ENCODE results near the gene AUTS2.

AUTS2 gene

DNA sequence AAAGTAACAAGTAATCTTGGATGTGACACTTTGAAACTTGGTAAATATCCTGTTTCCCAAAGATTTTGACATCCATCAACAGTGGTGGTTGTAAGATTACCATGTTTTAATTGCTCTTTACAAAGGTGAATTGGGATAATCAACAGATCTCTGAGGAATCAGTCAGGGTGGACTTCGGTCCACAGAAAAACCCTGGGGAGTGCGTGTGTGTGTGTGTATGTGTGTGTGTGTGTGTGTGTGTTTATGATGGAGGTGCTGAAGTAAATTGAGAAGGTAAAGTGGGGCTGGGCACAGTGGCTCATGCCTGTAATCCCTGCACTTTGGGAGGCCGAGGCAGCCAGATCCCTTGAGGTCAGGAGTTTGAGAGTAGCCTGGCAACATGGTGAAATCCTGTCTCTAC is 12.0 kb upstream of the AUTS2 start:
- H3K9ac ChIP-seq (ENCODE audit: low read depth in 1 of 2, low read length in 2 of 2) = no peak overlapping the region
- no peak overlapping the region for H3K4me3 ChIP-seq (ENCODE audit: low read depth in 1 of 2, low read length in 2 of 2)
- H3K9me3 ChIP-seq (ENCODE audit: control insufficient read depth in 1 of 2, low read length in 2 of 2) = no peaks in the 10 kb centered on the region
- H3K4me1 ChIP-seq (ENCODE audit: control insufficient read depth in 1 of 2, insufficient read depth in 2 of 2, low read length in 2 of 2) = no peaks in the 10 kb centered on the region
- H3K27me3 ChIP-seq (ENCODE audit: control insufficient read depth in 1 of 2, insufficient read depth in 2 of 2, low read length in 2 of 2) = no peaks in the 10 kb centered on the region
- no peak overlapping the region for H3K27ac ChIP-seq (ENCODE audit: low read depth, low read length)
- no peaks in the 10 kb centered on the region for H3K36me3 ChIP-seq (ENCODE audit: control insufficient read depth in 1 of 2, insufficient read depth in 2 of 2, low read length in 2 of 2)

DNA sequence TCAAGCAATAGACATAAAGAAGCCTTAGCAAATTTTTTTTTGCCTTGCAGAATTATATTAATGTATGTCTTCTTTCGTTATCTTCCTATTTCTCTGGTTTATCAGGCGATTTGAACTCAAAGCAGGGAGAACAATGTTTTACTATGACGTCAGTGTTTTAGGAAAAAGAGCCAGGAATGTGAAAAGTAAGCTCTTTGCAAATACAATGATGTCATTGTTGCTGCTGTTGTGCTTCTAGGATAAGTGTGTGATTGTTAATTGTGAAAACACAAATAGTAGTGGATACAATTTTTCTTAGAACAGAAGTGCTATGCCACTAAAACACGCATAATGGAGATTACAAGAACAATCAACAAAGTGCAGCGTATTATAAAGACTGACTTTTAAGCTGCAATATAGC is 9.5 kb upstream of the AUTS2 start:
- Histone ChIP-seq H3K36me3 (ENCODE audit: control insufficient read depth in 1 of 2, insufficient read depth in 2 of 2, low read length in 2 of 2) (no peaks in the 10 kb centered on the region), H3K27ac (ENCODE audit: low read depth, low read length) (no peak overlapping the region), H3K9ac (ENCODE audit: low read depth in 1 of 2, low read length in 2 of 2) (no peak overlapping the region), H3K27me3 (ENCODE audit: control insufficient read depth in 1 of 2, insufficient read depth in 2 of 2, low read length in 2 of 2) (no peaks in the 10 kb centered on the region), H3K4me3 (ENCODE audit: low read depth in 1 of 2, low read length in 2 of 2) (no peak overlapping the region), H3K9me3 (ENCODE audit: control insufficient read depth in 1 of 2, low read length in 2 of 2) (no peaks in the 10 kb centered on the region), H3K4me1 (ENCODE audit: control insufficient read depth in 1 of 2, insufficient read depth in 2 of 2, low read length in 2 of 2) (no peaks in the 10 kb centered on the region)

DNA sequence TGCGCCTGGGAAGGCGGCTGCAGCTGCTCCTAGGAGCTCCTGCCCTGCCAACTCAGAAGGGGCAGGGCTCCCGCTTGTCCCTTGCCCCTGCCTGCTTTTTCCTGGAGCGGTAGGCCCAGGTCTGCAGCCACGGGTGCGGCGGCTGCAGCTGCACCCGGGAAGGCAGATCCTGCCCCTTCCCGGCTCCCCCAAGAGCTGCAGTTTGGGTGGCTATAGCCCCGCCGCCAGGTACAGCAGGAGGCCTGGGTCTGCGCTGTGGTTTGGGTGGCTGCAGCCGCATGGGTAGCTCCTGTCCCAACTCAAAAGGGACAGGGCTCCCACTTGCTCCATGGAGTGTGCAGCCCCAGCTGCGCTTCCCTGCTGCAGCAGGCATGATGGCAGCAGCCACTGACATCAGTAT is 6.5 kb upstream of the AUTS2 start:
- no peak overlapping the region for H3K9ac ChIP-seq (ENCODE audit: low read depth in 1 of 2, low read length in 2 of 2)
- peaks cover 0 to 4% of the 10 kb centered on the region in 2 donors for H3K27me3 ChIP-seq (ENCODE audit: control insufficient read depth in 1 of 2, insufficient read depth in 2 of 2, low read length in 2 of 2)
- no peaks in the 10 kb centered on the region for H3K9me3 ChIP-seq (ENCODE audit: control insufficient read depth in 1 of 2, low read length in 2 of 2)
- no peak overlapping the region for H3K4me3 ChIP-seq (ENCODE audit: low read depth in 1 of 2, low read length in 2 of 2)
- no peak overlapping the region for H3K27ac ChIP-seq (ENCODE audit: low read depth, low read length)
- no peaks in the 10 kb centered on the region for H3K4me1 ChIP-seq (ENCODE audit: control insufficient read depth in 1 of 2, insufficient read depth in 2 of 2, low read length in 2 of 2)
- H3K36me3 ChIP-seq (ENCODE audit: control insufficient read depth in 1 of 2, insufficient read depth in 2 of 2, low read length in 2 of 2) = no peaks in the 10 kb centered on the region

DNA sequence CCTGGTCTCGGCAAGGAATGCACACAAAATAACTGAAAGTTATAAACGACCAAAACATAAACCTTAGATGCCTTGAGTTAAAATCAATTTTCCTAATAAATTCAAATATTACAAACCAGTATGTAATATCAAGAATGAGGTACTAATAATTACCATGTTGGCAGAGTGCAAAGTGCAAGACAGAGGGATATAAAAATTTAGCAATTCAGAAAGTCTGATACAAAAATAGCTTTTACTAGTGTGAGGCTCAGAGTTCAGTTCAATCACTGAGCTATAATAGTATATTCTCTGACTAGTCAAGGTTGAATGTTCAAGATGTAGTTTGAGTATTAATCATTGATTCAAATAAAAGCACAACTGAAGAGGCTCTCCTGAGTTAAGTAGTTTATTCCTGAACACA is 4.8 kb upstream of the AUTS2 start:
- Histone ChIP-seq H3K27ac (ENCODE audit: low read depth, low read length) (no peak overlapping the region), H3K36me3 (ENCODE audit: control insufficient read depth in 1 of 2, insufficient read depth in 2 of 2, low read length in 2 of 2) (no peaks in the 10 kb centered on the region), H3K4me1 (ENCODE audit: control insufficient read depth in 1 of 2, insufficient read depth in 2 of 2, low read length in 2 of 2) (no peaks in the 10 kb centered on the region), H3K4me3 (ENCODE audit: low read depth in 1 of 2, low read length in 2 of 2) (no peak overlapping the region), H3K27me3 (ENCODE audit: control insufficient read depth in 1 of 2, insufficient read depth in 2 of 2, low read length in 2 of 2) (peaks cover 0 to 8% of the 10 kb centered on the region in 2 donors), H3K9ac (ENCODE audit: low read depth in 1 of 2, low read length in 2 of 2) (no peak overlapping the region), H3K9me3 (ENCODE audit: control insufficient read depth in 1 of 2, low read length in 2 of 2) (no peaks in the 10 kb centered on the region)

DNA sequence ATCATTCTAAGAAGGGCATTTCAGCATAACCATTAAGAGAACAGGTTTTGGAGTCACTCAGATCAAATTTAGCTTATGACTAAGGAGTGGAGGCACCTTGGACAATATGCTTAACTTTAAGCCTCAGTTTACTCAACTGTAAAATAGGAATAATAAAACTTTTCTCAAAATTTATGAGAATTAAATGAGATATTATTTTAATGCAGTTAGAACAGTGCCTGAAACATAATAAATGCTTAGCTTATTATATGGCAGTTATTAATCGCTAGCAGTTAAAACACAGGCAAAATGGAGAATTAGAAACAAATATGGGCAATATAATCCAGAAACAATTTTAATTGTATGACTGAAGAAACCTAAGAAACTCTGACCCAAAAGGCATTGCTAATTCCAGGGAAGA is 2.9 kb upstream of the AUTS2 start:
- Histone ChIP-seq H3K27ac (ENCODE audit: low read depth, low read length) (no peak overlapping the region), H3K4me3 (ENCODE audit: low read depth in 1 of 2, low read length in 2 of 2) (no peak overlapping the region), H3K4me1 (ENCODE audit: control insufficient read depth in 1 of 2, insufficient read depth in 2 of 2, low read length in 2 of 2) (peaks cover 7 to 9% of the 10 kb centered on the region in 2 donors), H3K27me3 (ENCODE audit: control insufficient read depth in 1 of 2, insufficient read depth in 2 of 2, low read length in 2 of 2) (peaks cover 5 to 18% of the 10 kb centered on the region in 2 donors), H3K9me3 (ENCODE audit: control insufficient read depth in 1 of 2, low read length in 2 of 2) (no peaks in the 10 kb centered on the region), H3K9ac (ENCODE audit: low read depth in 1 of 2, low read length in 2 of 2) (no peak overlapping the region), H3K36me3 (ENCODE audit: control insufficient read depth in 1 of 2, insufficient read depth in 2 of 2, low read length in 2 of 2) (no peaks in the 10 kb centered on the region)

DNA sequence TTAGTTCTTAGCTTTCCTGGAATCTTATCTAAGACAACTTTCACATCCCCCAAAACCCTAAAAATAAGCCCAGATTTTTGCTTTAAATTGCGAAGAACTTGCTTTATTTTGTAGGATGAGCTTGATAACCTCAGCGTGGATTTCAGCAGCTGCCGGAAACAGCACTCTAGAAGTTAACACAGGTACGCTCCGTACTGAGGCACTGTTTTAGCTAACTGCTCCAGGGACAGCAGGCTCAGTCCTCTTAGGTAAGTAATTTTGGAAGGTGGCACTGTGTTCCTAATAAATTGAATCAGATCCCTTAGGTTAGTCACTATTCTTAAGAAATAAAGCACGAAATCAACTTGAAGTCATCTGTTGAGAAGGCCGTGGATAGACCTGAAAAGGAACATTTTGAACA is 2.2 kb upstream of the AUTS2 start:
- peaks cover 12 to 25% of the 10 kb centered on the region in 2 donors for H3K27me3 ChIP-seq (ENCODE audit: control insufficient read depth in 1 of 2, insufficient read depth in 2 of 2, low read length in 2 of 2)
- H3K4me3 ChIP-seq (ENCODE audit: low read depth in 1 of 2, low read length in 2 of 2) = no peak overlapping the region
- H3K36me3 ChIP-seq (ENCODE audit: control insufficient read depth in 1 of 2, insufficient read depth in 2 of 2, low read length in 2 of 2) = no peaks in the 10 kb centered on the region
- no peak overlapping the region for H3K9ac ChIP-seq (ENCODE audit: low read depth in 1 of 2, low read length in 2 of 2)
- H3K9me3 ChIP-seq (ENCODE audit: control insufficient read depth in 1 of 2, low read length in 2 of 2) = no peaks in the 10 kb centered on the region
- peaks cover 7 to 9% of the 10 kb centered on the region in 2 donors for H3K4me1 ChIP-seq (ENCODE audit: control insufficient read depth in 1 of 2, insufficient read depth in 2 of 2, low read length in 2 of 2)
- no peak overlapping the region for H3K27ac ChIP-seq (ENCODE audit: low read depth, low read length)

DNA sequence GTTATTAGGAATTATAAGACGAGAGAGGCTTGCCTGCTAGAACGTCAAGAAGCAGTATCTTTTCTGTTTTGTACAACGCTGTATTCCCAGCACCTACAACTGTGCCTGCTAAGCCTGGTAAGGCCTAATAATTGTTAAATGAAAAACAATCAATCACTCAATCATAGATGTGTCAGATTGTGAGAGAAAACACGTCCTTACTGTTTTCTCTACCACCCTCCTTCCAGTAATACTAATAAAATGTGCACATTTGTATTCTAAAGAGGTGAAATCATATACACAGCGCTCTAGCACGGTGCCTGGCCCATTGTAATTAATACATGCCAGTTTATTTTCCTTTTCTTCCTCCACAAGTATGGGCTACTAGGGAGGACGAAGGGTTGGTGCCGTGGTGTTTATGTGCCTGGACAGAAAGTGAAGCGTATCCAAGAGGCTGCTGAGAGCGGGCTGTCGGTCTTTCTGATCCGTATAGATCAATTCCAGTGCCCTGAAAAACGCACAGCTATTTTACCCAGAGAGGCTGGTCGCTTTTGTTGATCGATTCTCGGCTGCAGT is 1.5 kb upstream of the AUTS2 start:
- H3K4me1 ChIP-seq (ENCODE audit: control insufficient read depth in 1 of 2, insufficient read depth in 2 of 2, low read length in 2 of 2) = peaks cover 7 to 9% of the 10 kb centered on the region in 2 donors
- no peaks in the 10 kb centered on the region for H3K9me3 ChIP-seq (ENCODE audit: control insufficient read depth in 1 of 2, low read length in 2 of 2)
- no peaks in the 10 kb centered on the region for H3K36me3 ChIP-seq (ENCODE audit: control insufficient read depth in 1 of 2, insufficient read depth in 2 of 2, low read length in 2 of 2)
- peak overlapping the region; percentile 40 to 62 for H3K4me3 ChIP-seq (ENCODE audit: low read depth in 1 of 2, low read length in 2 of 2)
- H3K27me3 ChIP-seq (ENCODE audit: control insufficient read depth in 1 of 2, insufficient read depth in 2 of 2, low read length in 2 of 2) = peaks cover 15 to 32% of the 10 kb centered on the region in 2 donors
- no peak overlapping the region for H3K27ac ChIP-seq (ENCODE audit: low read depth, low read length)
- no peak overlapping the region for H3K9ac ChIP-seq (ENCODE audit: low read depth in 1 of 2, low read length in 2 of 2)

DNA sequence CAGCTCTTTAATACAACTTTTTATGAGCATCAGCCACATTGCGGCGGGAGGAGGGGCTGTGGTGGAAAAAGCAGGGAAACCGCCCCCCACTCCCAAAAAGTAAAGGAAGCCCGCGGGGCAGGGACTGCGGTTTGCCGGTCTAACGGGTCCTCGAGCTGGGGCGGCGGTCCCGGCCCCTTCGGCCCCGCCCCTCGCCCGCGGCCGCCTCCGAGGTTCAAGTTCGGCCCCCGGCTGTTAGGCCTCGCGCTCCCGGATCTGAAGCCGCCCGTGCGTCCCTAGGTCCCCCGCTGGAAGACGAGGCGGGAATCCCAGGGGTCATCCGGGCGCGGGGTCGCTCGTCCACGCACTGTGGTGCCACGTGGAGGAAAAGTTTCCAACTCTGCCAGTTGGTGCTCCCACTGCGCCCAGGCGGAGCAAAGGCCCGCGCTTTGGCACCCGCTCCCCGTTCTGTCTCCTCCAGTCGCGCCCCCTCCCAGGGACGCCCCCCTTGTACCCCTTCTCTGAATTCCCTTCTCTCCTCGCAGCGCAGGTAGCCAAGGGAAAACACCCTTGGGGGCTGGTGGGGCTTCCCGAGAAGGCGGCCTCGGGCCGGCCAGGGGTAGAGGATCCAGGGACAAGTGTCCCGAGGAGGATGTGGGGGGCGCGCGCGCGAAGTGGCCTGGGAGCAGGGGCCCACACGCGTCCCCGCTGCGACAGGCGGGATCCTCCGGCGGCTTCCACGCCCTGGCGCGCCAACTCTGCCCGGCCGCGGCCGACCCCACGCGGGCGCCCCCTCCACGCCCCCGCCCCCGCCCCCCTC is 798 bp upstream of the AUTS2 start:
- Histone ChIP-seq H3K27ac (ENCODE audit: low read depth, low read length) (peak overlapping the region; percentile 56), H3K9me3 (ENCODE audit: control insufficient read depth in 1 of 2, low read length in 2 of 2) (no peaks in the 10 kb centered on the region), H3K27me3 (ENCODE audit: control insufficient read depth in 1 of 2, insufficient read depth in 2 of 2, low read length in 2 of 2) (peaks cover 15 to 32% of the 10 kb centered on the region in 2 donors), H3K9ac (ENCODE audit: low read depth in 1 of 2, low read length in 2 of 2) (no peak overlapping the region), H3K4me1 (ENCODE audit: control insufficient read depth in 1 of 2, insufficient read depth in 2 of 2, low read length in 2 of 2) (peaks cover 7 to 9% of the 10 kb centered on the region in 2 donors), H3K4me3 (ENCODE audit: low read depth in 1 of 2, low read length in 2 of 2) (peak overlapping the region; percentile 40 to 62), H3K36me3 (ENCODE audit: control insufficient read depth in 1 of 2, insufficient read depth in 2 of 2, low read length in 2 of 2) (no peaks in the 10 kb centered on the region)

DNA sequence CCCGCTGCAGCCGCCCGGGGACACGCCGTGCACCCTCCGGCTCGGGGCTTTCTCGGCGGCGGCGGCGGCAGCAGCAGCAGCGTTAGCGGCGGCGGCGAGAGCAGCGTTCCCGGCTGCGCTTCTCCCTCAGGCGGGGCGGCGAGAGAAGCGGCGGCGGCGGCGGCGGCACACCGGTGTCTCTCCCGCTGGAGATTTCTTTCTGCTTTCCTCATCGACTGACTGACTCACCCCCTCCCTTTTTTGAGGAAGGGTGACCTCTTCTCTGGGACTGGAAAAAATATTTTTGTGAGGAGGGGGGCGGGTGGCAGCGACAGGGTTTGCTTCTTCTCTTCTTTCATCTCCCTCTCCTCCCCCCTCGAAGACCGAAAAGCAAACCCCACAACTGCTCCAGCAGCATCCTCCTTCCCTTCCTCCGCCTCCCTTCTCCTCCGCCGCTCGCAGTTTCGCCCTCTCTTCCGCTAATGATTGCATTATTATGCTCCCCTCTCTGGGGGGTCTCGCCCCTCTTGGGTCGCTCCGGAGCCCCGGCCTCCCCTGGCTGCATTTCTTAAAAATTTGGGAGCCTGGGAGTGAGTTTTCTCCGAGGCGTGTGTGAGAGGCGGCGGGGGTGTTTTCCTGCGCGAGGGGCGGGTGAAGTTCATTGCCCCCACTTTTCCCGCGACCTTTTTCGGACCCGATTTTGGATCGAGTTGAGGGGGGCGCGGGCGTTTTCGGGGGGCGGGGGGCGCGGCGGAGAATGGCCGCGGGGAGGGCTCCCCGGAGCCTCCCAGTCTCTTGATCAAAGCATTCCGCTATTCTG is 411 bp downstream of the AUTS2 start:
- Histone ChIP-seq H3K36me3 (ENCODE audit: control insufficient read depth in 1 of 2, insufficient read depth in 2 of 2, low read length in 2 of 2) (no peaks in the 10 kb centered on the region), H3K9me3 (ENCODE audit: control insufficient read depth in 1 of 2, low read length in 2 of 2) (no peaks in the 10 kb centered on the region), H3K27me3 (ENCODE audit: control insufficient read depth in 1 of 2, insufficient read depth in 2 of 2, low read length in 2 of 2) (peaks cover 15 to 32% of the 10 kb centered on the region in 2 donors), H3K4me1 (ENCODE audit: control insufficient read depth in 1 of 2, insufficient read depth in 2 of 2, low read length in 2 of 2) (peaks cover 7 to 9% of the 10 kb centered on the region in 2 donors), H3K4me3 (ENCODE audit: low read depth in 1 of 2, low read length in 2 of 2) (peak overlapping the region; percentile 75 to 76), H3K27ac (ENCODE audit: low read depth, low read length) (no peak overlapping the region), H3K9ac (ENCODE audit: low read depth in 1 of 2, low read length in 2 of 2) (no peak overlapping the region)
